Colonic mucosa (tissue), 4 donors: ENCODE measurements around the gene GLB1L3. TPM values are rescaled to one million over a fixed set of nuclear protein-coding genes. Genes with fewer than 3 reads are reported as not detected.

Source experiments
- DNase-seq: peaks from one replicate; pipeline ENCODE4 v3.0.0-alpha.2; 2020
- H3K27ac ChIP-seq: fragments of 200-600 bp; one replicate; pipeline ENCODE4 v1.8.0; 2021
- H3K27me3 ChIP-seq: fragments of 200-600 bp; one replicate; pipeline ENCODE4 v1.8.0; 2021
- H3K36me3 ChIP-seq: fragments of 200-600 bp; one replicate; pipeline ENCODE4 v1.8.0; 2021
- H3K4me1 ChIP-seq: fragments of 200-600 bp; one replicate; pipeline ENCODE4 v1.8.0; 2021; ENCODE audit warnings: mild to moderate bottlenecking
- H3K4me3 ChIP-seq: fragments of 200-600 bp; one replicate; pipeline ENCODE4 v1.8.0; 2021
- H3K9ac ChIP-seq, 2 donors: one replicate each; pipeline ENCODE4 v1.7.0; 2013; ENCODE audit warnings: control low read depth in 2 of 2, low read depth in 2 of 2, low read length in 2 of 2
- H3K9me3 ChIP-seq: fragments of 200-600 bp; one replicate; pipeline ENCODE4 v1.8.0; 2021
- intact Hi-C: fragments of 100-400 bp; cut with DNase I; formaldehyde crosslinking; loops from one replicate; pipeline ENCODE4 v1.14.1; 2022
- total RNA-seq, 2 donors: library from RNA; stranded (reverse); fragmentation: NEBNext Ultra II Directional in 1 of 2; extraction: Animal tissue kit (Norgen Biotek cat#: 25700) in 1 of 2; gene quantifications; one replicate each; pipeline ENCODE4 v1.2.1, GENCODE V29; 2021
- TF ChIP-seq, protein P1 (sequence below): fragments of 200-600 bp; IDR thresholded peaks from one replicate; pipeline ENCODE4 v1.8.0; 2022; ENCODE audit warnings: antibody characterized with exemption, mild to moderate bottlenecking
- donor health status: healthy.
- donor health status: DM: no; HTN: no; CAD: no.
- donor health status: DM: no; HTN: no; CAD: no.

GLB1L3 gene
- total RNA-seq, 2 donors from 2014 or later = 0.15 TPM; not detected in 1

DNA sequence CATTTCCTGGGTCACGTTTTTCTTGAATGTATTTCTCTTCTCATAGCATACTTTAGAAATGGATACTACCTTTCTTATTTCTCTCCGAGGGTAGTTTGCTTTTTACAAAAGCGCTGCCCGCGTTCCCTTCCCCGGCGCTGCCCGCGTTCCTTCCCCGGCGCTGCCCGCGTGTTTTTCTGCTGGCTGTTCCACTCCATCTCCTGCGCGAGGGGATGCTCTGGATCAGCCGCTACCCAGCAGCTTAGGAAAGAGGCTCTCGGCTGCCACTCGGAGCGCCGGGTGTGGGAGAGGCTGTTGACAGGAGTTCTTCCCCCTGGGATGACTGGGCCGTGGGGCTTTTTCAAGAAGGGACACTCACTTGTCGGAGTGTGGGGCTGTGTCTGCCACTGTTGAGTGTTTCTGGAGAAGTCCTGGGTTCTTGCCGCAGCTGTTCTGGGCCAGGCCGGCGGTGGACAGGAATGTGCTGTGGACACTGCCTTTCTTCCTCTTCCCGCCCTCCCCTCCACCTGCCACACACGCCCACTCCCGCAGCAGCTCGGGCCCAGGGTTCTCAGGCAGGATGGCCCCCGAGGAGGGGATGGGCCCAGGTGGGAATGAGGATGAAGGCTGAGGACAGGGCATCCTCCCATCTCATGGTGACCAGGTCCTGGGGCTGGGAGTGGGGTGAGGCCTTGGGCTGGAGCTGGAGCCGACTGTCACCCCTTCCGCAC lies 86.2 kb downstream of the GLB1L3 start:
- Histone ChIP-seq H3K4me1 (no peaks in the 10 kb centered on the region), H3K9ac (no peak overlapping the region), H3K36me3 (no peaks in the 10 kb centered on the region), H3K27me3 (no peaks in the 10 kb centered on the region), H3K27ac (no peak overlapping the region), H3K4me3 (no peak overlapping the region), H3K9me3 (no peaks in the 10 kb centered on the region)
- DNase-seq = no peak
- TF ChIP-seq, protein P1, sequence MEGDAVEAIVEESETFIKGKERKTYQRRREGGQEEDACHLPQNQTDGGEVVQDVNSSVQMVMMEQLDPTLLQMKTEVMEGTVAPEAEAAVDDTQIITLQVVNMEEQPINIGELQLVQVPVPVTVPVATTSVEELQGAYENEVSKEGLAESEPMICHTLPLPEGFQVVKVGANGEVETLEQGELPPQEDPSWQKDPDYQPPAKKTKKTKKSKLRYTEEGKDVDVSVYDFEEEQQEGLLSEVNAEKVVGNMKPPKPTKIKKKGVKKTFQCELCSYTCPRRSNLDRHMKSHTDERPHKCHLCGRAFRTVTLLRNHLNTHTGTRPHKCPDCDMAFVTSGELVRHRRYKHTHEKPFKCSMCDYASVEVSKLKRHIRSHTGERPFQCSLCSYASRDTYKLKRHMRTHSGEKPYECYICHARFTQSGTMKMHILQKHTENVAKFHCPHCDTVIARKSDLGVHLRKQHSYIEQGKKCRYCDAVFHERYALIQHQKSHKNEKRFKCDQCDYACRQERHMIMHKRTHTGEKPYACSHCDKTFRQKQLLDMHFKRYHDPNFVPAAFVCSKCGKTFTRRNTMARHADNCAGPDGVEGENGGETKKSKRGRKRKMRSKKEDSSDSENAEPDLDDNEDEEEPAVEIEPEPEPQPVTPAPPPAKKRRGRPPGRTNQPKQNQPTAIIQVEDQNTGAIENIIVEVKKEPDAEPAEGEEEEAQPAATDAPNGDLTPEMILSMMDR = no peak
- intact Hi-C loops = loop anchor here (10.0 kb wide), 2 partner anchors 222 to 362 kb away; no protein-coding TSS in a partner anchor

DNA sequence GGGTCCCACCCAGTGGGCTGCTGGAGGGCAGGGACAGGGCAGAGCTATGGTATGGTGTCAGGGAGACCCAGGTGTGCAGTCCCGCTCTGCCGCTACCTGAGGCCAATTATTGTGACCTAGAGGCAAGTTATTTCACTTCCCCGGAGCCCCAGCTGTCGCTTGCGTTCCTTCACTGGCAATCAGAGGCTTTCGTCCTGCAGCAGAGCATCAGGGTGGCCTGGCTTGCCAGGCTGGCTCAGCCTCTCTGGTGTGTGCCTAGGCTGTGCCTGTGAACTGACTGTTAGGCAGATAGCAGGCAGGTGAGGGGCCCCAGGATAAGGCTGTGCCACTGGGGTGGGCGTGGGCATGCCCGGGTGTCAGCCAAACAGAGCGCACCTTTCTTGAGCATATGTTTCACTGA lies 87.0 kb downstream of the GLB1L3 start:
- no peak overlapping the region for H3K9ac ChIP-seq
- H3K27me3 ChIP-seq = no peaks in the 10 kb centered on the region
- no peaks in the 10 kb centered on the region for H3K4me1 ChIP-seq
- no peak overlapping the region for H3K4me3 ChIP-seq
- no peak for DNase-seq
- TF ChIP-seq, protein P1 = no peak
- H3K9me3 ChIP-seq = no peaks in the 10 kb centered on the region
- intact Hi-C loops = loop anchor here (10.0 kb wide), 2 partner anchors 222 to 362 kb away; no protein-coding TSS in a partner anchor
- no peaks in the 10 kb centered on the region for H3K36me3 ChIP-seq
- no peak overlapping the region for H3K27ac ChIP-seq

DNA sequence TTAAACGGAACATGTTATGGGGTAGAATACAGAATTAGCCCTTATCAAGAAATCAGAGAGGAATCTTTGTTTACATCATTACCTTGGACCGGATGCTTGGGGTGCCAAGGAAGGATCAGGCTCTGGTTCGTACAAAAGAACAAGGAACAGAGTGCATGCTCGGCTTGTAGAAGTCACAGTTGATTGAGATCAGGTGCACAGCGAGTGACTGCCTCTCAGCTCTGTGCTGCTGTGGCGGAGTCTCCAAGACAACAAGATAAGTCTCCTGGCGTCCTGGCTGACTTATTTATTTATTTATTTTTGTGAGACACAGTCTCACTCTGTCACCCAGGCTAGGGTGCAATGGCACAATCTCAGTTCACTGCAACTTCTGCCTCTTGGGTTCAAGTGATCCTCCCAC lies 87.4 kb downstream of the GLB1L3 start:
- intact Hi-C loops = loop anchor here (10.0 kb wide), 2 partner anchors 221 to 361 kb away; no protein-coding TSS in a partner anchor
- H3K4me3 ChIP-seq = no peak overlapping the region
- H3K9me3 ChIP-seq = no peaks in the 10 kb centered on the region
- H3K4me1 ChIP-seq = no peaks in the 10 kb centered on the region
- H3K36me3 ChIP-seq = no peaks in the 10 kb centered on the region
- H3K27ac ChIP-seq = no peak overlapping the region
- H3K9ac ChIP-seq = no peak overlapping the region
- TF ChIP-seq, protein P1 = no peak
- no peak for DNase-seq
- H3K27me3 ChIP-seq = no peaks in the 10 kb centered on the region

DNA sequence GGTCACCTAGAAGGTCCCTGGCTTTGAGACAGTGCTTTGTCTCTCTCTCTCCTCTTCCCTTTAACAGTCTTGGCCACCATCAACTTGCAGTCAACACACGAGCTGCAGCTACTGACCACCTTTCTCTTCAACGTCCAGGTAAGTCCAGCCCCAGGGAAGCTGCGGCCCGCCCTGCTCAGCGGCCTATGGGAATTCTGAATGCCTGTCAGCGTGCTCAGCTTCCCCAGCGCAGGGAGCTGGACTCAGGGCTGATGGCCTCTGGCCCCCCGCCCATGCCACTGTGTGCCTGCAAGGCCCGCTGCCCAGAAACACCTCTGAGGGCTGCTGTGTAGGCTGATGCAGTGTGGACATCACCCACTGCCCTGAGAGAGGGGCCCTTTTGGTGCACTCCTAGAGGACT lies 88.1 kb downstream of the GLB1L3 start:
- Histone ChIP-seq H3K36me3 (no peaks in the 10 kb centered on the region), H3K27ac (no peak overlapping the region), H3K27me3 (no peaks in the 10 kb centered on the region), H3K4me1 (no peaks in the 10 kb centered on the region), H3K9me3 (no peaks in the 10 kb centered on the region), H3K9ac (no peak overlapping the region), H3K4me3 (no peak overlapping the region)
- intact Hi-C loops = loop anchor here (10.0 kb wide), 2 partner anchors 221 to 361 kb away; no protein-coding TSS in a partner anchor
- TF ChIP-seq, protein P1 = no peak
- no peak for DNase-seq

DNA sequence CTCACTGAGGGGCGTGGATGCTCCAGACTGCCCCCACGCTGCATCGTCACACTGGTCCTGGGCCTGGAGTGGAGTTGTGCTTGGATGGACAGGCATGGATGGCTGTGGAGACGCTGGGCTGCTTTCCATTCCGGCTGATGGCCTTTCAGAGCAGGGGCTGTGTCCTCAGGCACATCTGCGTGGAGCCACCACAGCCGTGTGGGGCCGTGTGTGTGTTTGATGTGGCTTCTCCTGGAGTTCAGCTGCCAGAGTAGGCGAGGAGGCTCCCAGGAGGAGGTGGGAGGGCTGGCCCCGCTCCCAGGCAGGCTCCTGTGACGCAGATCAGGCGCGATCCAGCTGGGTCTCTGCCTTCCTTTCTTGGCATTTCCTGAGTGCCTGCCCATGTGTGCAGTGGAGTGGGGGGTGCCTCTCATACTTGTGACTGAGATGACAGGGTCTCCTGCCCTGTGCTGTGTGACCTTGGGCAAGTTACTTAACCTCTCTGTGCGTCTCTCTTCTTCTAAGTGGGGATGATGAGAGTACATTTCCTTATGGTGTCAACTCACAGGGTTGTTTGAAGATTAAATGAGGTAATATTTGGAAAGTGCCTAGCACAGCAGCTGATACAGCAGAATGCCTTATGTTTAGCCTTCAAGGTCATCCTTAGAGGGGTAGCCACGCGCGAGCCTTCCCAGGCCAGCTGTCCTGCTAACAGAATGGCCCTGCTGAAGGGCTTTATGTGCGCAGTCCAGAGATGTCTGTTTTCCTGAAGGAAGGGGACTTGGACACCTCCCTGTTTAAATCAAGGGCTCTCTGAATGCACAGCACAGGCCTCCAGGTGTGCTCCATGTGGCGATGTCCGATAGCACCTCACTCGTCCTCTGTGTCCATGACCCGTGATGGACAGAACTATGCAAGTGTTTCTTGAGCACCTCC lies 89.1 kb downstream of the GLB1L3 start:
- no peaks in the 10 kb centered on the region for H3K27me3 ChIP-seq
- no peaks in the 10 kb centered on the region for H3K4me1 ChIP-seq
- no peaks in the 10 kb centered on the region for H3K9me3 ChIP-seq
- no peak for DNase-seq
- no peaks in the 10 kb centered on the region for H3K36me3 ChIP-seq
- no peak overlapping the region for H3K9ac ChIP-seq
- no peak overlapping the region for H3K4me3 ChIP-seq
- TF ChIP-seq, protein P1 = no peak
- intact Hi-C loops = loop anchor here (10.0 kb wide), 2 partner anchors 220 to 360 kb away; no protein-coding TSS in a partner anchor
- no peak overlapping the region for H3K27ac ChIP-seq
